Measurements from ENCODE around the gene RGS14. TPM values are rescaled to one million over a fixed set of nuclear protein-coding genes. Genes with fewer than 3 reads are reported as not detected.

Gene RGS14
- polyA plus RNA-seq, 1 experiment: 2.6 TPM

DNA sequence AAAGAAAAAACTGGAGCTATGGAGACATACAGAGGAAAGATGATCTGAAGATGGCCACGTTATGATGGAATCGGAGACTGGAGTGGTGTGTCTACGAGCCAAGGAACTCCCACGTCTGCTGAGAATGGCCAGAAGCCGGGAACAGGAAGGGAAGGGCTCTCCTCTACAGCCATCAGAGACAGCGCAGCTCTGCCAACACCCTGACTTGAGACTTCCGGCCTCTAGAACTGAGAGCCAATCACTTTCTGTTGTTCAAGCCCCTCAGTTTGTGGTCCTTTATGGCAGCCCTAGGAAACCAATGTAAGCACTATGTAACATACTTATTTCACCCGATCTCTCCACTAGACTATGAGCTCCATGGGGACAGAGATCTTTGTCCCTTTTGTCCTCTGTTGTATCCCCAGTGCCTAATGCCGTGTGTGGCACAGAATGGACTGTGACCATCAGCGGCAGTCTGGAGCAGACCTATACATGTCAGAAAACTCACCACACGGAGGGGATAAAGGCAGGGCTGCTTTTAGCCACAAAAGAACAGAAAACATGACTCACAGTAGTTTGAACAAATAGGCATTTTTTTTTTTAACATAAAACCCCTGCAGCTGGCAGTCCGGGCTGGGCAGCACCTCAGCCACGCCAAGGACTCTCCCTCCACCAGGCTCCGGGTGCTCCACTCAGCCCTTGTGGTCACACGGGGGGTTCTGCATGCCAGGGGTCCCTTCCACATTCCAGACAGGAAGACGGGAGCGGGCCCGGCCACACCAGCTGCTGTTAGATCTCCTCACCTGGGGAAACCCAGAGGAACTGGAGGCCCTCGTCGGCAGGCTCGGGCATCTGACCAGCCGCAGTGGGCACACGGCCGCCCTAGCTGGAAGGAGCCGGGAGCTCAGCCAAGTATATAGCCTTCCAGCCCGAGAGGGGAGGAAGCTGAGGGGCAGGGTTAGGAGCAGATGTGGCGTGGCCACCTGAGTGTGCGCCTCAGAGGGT, 29.9 kb upstream of the RGS14 start:
- ChIA-PET CTCF (interaction anchor here (0.6 to 2.2 kb wide), 5 partner anchors 9 to 164 kb away, joined by 3 to 11 read pairs (median 3); no protein-coding TSS in a partner anchor), POLR2A (no interaction called here)
- no peak for DNase-seq (ENCODE audit: low read depth, low spot score)
- Histone ChIP-seq H3K27me3 (ENCODE audit: control insufficient read depth, insufficient read depth, low read length) (no peaks in the 10 kb centered on the region), H3K9me3 (ENCODE audit: control insufficient read depth, insufficient read depth, low read length) (peaks cover 3% of the 10 kb centered on the region; the same call in 1 of the 2 replicates), H3K4me3 (ENCODE audit: low read depth, low read length) (no peak overlapping the region), H3K27ac (ENCODE audit: low read depth, low read length) (no peak overlapping the region)
- TF ChIP-seq, protein P1, sequence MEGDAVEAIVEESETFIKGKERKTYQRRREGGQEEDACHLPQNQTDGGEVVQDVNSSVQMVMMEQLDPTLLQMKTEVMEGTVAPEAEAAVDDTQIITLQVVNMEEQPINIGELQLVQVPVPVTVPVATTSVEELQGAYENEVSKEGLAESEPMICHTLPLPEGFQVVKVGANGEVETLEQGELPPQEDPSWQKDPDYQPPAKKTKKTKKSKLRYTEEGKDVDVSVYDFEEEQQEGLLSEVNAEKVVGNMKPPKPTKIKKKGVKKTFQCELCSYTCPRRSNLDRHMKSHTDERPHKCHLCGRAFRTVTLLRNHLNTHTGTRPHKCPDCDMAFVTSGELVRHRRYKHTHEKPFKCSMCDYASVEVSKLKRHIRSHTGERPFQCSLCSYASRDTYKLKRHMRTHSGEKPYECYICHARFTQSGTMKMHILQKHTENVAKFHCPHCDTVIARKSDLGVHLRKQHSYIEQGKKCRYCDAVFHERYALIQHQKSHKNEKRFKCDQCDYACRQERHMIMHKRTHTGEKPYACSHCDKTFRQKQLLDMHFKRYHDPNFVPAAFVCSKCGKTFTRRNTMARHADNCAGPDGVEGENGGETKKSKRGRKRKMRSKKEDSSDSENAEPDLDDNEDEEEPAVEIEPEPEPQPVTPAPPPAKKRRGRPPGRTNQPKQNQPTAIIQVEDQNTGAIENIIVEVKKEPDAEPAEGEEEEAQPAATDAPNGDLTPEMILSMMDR (IDR thresholded peaks at IDR 0.05; ENCODE audit: low read depth, low read length): no peak

DNA sequence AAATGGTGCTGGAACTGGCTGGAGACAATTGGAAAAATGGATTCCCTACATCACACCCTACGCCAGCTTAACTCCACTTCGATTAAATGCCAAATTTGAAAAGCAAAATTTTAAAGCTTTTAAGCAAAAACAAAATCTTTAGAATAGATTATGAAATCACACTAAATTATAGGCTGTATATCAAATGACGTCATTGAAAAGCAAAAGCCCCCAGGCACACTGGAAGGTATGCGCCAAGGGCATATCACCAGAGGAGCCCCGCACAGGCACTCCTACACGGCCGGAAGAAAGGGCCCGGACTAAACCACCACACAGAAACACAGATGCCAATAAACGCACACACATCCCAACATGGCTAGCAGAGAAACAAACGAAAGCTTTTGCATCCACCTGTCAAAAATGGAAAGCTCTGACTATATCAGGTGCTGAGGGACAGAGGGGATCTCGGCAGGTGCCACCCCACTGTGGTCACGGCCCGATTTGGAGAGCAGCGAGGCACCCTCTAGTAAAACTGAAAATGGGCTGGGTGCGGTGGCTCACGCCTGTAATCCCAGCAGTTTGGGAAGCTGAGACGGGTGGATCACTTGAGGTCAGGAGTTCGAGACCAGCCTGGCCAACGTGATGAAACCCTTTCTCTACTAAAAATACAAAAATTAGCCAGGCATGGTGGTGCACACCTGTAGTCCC, 29.0 kb upstream of the RGS14 start:
- no peaks in the 10 kb centered on the region for H3K27me3 ChIP-seq (ENCODE audit: control insufficient read depth, insufficient read depth, low read length)
- H3K9me3 ChIP-seq (ENCODE audit: control insufficient read depth, insufficient read depth, low read length): peaks cover 3% of the 10 kb centered on the region; the same call in 1 of the 2 replicates
- H3K27ac ChIP-seq (ENCODE audit: low read depth, low read length): no peak overlapping the region
- no peak for DNase-seq (ENCODE audit: low read depth, low spot score)
- TF ChIP-seq, protein P1 (IDR thresholded peaks at IDR 0.05; ENCODE audit: low read depth, low read length): no peak
- CTCF ChIA-PET: interaction anchor here (2.2 kb wide), 1 partner anchor 10 kb away, joined by 11 read pairs; no protein-coding TSS in a partner anchor
- H3K4me3 ChIP-seq (ENCODE audit: low read depth, low read length): no peak overlapping the region
- POLR2A ChIA-PET: interaction anchor here (0.8 kb wide), 1 partner anchor 188 kb away, joined by 3 read pairs; the partner anchor contains the start of gene DDX41

DNA sequence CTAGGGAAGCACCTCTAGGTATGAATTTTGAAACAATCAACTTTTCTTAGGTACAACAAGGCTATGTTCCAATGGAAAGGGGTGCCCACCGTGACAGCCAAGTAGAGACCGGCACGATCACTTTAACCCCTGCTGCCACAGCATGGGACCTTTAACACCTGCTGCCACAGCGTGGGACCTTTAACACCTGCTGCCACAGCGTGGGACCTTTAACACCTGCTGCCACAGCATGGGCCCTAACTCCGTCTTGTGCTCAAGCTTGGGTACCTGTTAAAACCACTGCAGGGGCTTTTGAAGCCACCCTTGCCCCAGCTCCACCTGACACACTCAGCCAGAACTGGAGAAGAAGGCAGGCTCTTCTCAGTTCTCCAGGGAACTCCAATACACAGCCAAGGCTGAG, 27.8 kb upstream of the RGS14 start:
- TF ChIP-seq, protein P1 (IDR thresholded peaks at IDR 0.05; ENCODE audit: low read depth, low read length): no peak
- H3K4me3 ChIP-seq (ENCODE audit: low read depth, low read length): no peak overlapping the region
- no peak overlapping the region for H3K27ac ChIP-seq (ENCODE audit: low read depth, low read length)
- H3K9me3 ChIP-seq (ENCODE audit: control insufficient read depth, insufficient read depth, low read length): peaks cover 3% of the 10 kb centered on the region; the same call in 1 of the 2 replicates
- ChIA-PET CTCF (interaction anchor here (0.5 kb wide), 1 partner anchor 16 kb away, joined by 3 read pairs; no protein-coding TSS in a partner anchor), POLR2A (interaction anchor here (1.3 kb wide), 1 partner anchor 22 kb away, joined by 4 read pairs; no protein-coding TSS in a partner anchor)
- DNase-seq (ENCODE audit: low read depth, low spot score): no peak
- no peaks in the 10 kb centered on the region for H3K27me3 ChIP-seq (ENCODE audit: control insufficient read depth, insufficient read depth, low read length)

DNA sequence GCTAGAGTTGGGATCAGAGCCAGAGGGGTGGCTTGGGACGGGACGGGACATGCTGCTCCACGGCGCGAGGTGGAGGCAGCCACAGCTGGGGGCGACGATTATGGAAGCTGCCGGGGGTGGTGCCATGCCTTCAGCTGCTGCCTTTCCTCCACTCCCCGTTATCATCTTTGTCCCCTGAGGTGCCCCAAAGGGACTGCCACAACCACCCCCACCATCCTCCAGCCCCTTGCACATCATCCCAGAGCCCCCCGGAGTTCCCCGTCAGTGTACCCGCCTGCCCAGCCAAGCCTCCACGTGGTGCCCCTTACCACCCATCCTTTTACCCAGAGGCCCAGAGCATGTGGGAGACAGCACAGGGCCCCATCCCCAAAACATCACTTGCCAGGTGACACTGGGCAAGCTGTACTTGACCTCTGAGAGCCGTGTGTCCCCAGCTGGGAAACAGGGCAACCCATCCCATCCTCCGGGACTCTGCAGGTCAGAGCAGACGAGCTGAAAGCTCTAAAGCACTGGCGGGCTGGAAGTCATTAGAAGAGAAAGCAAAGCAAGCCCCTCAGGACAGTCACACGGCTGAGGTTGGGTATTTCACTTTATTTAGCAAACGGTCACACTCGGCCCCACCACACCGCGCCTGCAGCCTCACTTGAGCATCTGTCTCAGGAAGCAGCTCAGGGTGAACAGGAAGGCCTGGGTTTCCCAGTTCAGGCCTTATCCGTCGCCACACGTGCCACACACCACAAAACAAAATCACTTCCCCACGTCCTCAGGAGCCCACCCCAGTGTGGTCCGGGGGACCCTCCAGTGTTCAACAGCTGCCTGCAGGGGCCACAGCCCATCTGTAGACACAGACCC, 26.5 kb upstream of the RGS14 start:
- DNase-seq (ENCODE audit: low read depth, low spot score): no peak
- Histone ChIP-seq H3K27me3 (ENCODE audit: control insufficient read depth, insufficient read depth, low read length) (no peaks in the 10 kb centered on the region), H3K4me3 (ENCODE audit: low read depth, low read length) (no peak overlapping the region), H3K27ac (ENCODE audit: low read depth, low read length) (no peak overlapping the region), H3K9me3 (ENCODE audit: control insufficient read depth, insufficient read depth, low read length) (peaks cover 3% of the 10 kb centered on the region; the same call in 1 of the 2 replicates)
- ChIA-PET POLR2A (interaction anchor here (1.3 kb wide), 1 partner anchor 21 kb away, joined by 4 read pairs; no protein-coding TSS in a partner anchor), CTCF (interaction anchor here (0.6 to 1.5 kb wide), 2 partner anchors 12 to 13 kb away, joined by 6 to 11 read pairs; no protein-coding TSS in a partner anchor)
- TF ChIP-seq, protein P1 (IDR thresholded peaks at IDR 0.05; ENCODE audit: low read depth, low read length): no peak
